Epidermal melanocyte (primary cell): Measurements from ENCODE around the gene MRPL23.
"Not testable (repeated sequence)": the region's sequence is repeated elsewhere in the genome, so short reads cannot be mapped to it uniquely, and the experiment has no call there.

Experiments used
- DNase-seq: peaks from one replicate; pipeline ENCODE4 v3.0.0; 2011; ENCODE audit warnings: low spot score; ENCODE audit not compliant: insufficient read length

Gene MRPL23

DNA sequence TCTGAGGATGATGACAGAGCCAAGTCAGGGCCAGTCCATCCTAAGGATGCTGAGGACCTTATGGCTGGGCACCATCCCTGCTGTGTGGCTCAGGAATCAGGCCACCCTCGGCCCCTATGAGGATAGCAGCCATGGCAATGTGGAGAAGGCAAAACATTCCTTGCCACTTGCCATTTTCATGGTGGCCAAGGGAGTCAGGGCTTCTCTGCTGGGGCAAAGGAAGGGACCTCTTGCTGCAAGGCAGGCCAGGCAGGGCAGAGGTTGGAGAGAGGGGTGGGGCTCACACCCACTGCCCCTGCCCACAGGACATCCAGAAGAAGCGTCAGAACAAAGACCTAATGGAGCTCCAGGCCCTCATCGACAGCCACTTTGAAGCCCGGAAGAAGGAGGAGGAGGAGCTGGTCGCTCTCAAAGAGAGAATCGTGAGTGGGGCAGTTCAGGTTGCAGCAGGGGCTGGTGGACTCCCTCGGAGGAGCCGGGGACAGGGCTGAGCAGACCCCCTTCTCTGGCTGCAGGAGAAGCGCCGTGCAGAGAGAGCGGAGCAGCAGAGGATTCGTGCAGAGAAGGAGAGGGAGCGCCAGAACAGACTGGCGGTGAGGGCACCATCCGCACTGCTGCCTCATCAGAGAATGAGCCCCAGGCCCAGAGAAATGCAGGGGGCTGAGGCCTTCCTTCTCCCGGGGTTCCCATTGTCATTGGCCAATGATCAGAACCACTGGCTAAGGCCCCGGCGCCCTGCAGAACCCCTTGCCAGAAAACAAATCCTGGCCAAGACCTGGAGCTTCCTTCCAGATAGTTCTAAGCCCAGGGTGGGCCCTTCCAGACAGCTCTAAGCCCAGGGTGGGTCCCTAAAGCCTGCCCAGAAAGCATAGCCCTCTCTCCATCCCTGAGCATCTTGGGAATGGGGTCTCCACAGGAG is 13.5 kb upstream of the MRPL23 start:
- no peak for DNase-seq

GRCh38 chr11:1934335-1935155 is 12.6 kb upstream of the MRPL23 start:
- DNase-seq = no peak

DNA sequence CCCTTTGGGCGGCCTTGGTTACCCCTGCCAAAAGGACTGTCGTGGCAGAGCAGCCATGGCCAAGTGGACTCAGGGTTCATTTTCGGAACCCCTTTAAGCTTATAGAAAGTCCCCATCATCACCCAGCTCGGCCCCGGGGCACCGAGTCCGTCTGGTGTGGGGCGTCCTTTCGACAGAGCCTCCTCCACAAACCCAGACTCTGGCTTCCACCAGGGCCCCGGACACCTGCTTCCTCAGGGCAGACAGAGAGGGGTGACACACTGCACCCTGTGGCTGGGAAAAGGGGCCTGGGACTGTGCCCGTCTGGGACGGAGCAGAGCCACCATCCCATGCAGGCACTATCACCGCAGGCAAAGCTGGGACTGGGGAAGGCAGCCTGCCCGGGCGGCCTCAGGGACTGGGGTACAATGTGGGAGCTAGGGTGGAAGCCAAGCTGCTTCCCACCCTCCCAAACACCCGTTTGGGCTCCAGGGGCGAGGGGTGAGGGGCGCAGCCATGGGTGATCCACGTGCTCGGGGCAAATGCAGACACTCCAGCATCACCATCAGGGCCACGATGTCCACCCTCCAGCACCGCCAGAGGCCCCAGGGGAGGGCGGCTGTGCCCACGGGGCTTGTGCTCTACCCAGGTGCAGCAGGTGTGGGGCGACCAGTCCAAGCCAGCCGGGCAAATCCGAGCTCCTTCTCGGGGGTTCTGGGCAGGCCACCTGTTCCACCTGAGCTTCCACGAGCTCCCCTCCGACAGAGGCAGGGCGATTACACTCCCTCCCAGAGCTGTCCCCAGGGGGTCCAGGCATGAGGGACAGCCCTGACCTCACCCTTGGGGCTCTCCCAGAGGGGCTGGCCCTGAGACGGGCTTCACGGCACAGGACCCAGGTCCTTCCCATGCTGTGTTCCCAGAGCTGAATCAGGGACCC is 11.7 kb upstream of the MRPL23 start:
- DNase-seq = no peak

GRCh38 chr11:1936072-1936780 is 10.9 kb upstream of the MRPL23 start:
- DNase-seq = no peak

GRCh38 chr11:1936781-1937615 is 10.1 kb upstream of the MRPL23 start:
- DNase-seq = no peak

GRCh38 chr11:1937616-1938342 is 9.4 kb upstream of the MRPL23 start:
- DNase-seq = no peak

- DNase-seq = no peak
Measured at GRCh38 chr11:1938343-1939005, 8.7 kb upstream of the MRPL23 start.

- no peak for DNase-seq
Measured at GRCh38 chr11:1939006-1939625, 8.0 kb upstream of the MRPL23 start.

- DNase-seq = not testable (repeated sequence)
Measured at GRCh38 chr11:1939788-1940187, 7.3 kb upstream of the MRPL23 start.

GRCh38 chr11:1942558-1943260 is 4.4 kb upstream of the MRPL23 start:
- no peak for DNase-seq

- no peak for DNase-seq
Measured at GRCh38 chr11:1943576-1943975, 3.6 kb upstream of the MRPL23 start.

- DNase-seq = no peak
Measured at GRCh38 chr11:1943977-1944376, 3.2 kb upstream of the MRPL23 start.

- DNase-seq = no peak
Measured at GRCh38 chr11:1947592-1948237, 583 bp downstream of the MRPL23 start.

GRCh38 chr11:1948389-1948788 is 1.3 kb downstream of the MRPL23 start:
- DNase-seq = no peak

- no peak for DNase-seq
Measured at GRCh38 chr11:1949302-1949701, 2.2 kb downstream of the MRPL23 start.

GRCh38 chr11:1949922-1950321 is 2.8 kb downstream of the MRPL23 start:
- DNase-seq = no peak
